Ovary (tissue), 3 donors: ENCODE data around the gene PATJ.

ENCODE experiments used
- POLR2A ChIP-seq: fragments of 450-650 bp; IDR thresholded peaks from one replicate; pipeline ENCODE4 v1.6.1; 2017; ENCODE audit warnings: antibody characterized with exemption, mild to moderate bottlenecking, moderate library complexity
- TF ChIP-seq, protein P1 (sequence below), 3 donors: fragments of 450-650 bp in 2 of 3; fragments of 200-600 bp in 1 of 3; IDR thresholded peaks; one replicate each; pipeline versions ENCODE4 v1.5.1 to v1.8.0; 2016 to 2022; ENCODE audit warnings: antibody characterized with exemption in 3 of 3, mild to moderate bottlenecking in 1 of 3
- donor health status: DM: no; HTN: no; CAD: no.

DNA sequence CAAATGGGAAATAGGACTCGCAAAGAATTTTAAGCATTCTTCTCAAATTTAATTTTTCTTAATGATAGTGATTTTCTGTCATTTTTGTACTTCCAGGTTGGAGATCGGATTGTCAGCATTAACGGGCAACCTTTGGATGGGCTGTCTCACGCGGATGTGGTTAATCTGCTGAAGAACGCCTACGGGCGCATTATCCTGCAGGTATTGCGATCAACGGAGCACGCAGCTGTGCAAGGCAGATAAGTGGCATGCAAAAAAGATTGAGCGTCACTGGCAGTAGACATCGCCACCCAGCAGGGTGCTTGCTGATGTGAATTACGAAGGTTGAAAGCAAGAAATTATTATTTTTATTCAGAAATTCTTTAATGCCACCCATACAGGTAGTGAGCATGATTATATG lies 386.5 kb downstream of the PATJ start:
- TF ChIP-seq, protein P1, sequence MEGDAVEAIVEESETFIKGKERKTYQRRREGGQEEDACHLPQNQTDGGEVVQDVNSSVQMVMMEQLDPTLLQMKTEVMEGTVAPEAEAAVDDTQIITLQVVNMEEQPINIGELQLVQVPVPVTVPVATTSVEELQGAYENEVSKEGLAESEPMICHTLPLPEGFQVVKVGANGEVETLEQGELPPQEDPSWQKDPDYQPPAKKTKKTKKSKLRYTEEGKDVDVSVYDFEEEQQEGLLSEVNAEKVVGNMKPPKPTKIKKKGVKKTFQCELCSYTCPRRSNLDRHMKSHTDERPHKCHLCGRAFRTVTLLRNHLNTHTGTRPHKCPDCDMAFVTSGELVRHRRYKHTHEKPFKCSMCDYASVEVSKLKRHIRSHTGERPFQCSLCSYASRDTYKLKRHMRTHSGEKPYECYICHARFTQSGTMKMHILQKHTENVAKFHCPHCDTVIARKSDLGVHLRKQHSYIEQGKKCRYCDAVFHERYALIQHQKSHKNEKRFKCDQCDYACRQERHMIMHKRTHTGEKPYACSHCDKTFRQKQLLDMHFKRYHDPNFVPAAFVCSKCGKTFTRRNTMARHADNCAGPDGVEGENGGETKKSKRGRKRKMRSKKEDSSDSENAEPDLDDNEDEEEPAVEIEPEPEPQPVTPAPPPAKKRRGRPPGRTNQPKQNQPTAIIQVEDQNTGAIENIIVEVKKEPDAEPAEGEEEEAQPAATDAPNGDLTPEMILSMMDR (IDR thresholded peaks at IDR 0.05) = no peak
- no peak for TF ChIP-seq POLR2A
